GM12873 (cell line): ENCODE measurements around the gene C17orf78.

Experiments
- TF ChIP-seq, protein P1 (sequence below): IDR thresholded peaks from 2 replicates; pipeline ENCODE4 v1.5.1; 2012; ENCODE audit warnings: low read depth, mild to moderate bottlenecking, moderate library complexity, low read length, control low read depth; ENCODE audit not compliant: insufficient read depth; ENCODE audit errors: missing control alignments

C17orf78 gene

DNA sequence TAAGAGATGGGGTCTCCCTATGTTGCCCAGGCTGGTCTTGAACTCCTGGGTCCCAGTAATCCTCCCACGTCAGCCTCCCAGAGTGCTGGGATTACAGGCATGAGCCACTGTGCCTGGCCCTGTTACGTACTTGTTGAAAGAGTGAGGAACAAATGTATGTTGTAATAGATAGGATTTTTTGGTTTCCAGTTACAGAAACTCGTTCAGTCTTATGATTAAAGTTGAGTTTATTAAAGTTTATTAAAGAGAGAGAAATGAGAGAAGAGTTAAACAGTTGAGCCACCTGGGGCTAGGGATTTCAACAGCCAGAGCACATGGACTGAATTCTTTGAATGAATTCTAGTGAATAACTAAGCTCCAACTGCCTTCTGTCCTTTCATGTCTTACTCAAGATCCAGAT is 34.6 kb downstream of the C17orf78 start:
- TF ChIP-seq, protein P1, sequence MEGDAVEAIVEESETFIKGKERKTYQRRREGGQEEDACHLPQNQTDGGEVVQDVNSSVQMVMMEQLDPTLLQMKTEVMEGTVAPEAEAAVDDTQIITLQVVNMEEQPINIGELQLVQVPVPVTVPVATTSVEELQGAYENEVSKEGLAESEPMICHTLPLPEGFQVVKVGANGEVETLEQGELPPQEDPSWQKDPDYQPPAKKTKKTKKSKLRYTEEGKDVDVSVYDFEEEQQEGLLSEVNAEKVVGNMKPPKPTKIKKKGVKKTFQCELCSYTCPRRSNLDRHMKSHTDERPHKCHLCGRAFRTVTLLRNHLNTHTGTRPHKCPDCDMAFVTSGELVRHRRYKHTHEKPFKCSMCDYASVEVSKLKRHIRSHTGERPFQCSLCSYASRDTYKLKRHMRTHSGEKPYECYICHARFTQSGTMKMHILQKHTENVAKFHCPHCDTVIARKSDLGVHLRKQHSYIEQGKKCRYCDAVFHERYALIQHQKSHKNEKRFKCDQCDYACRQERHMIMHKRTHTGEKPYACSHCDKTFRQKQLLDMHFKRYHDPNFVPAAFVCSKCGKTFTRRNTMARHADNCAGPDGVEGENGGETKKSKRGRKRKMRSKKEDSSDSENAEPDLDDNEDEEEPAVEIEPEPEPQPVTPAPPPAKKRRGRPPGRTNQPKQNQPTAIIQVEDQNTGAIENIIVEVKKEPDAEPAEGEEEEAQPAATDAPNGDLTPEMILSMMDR: no peak

GRCh38 chr17:37413875-37414519 is 38.2 kb downstream of the C17orf78 start:
- TF ChIP-seq, protein P1: no peak

- TF ChIP-seq, protein P1: no peak
Observed at GRCh38 chr17:37417852-37418251, 42.1 kb downstream of the C17orf78 start.

GRCh38 chr17:37422971-37423625 is 47.3 kb downstream of the C17orf78 start:
- TF ChIP-seq, protein P1: no peak

DNA sequence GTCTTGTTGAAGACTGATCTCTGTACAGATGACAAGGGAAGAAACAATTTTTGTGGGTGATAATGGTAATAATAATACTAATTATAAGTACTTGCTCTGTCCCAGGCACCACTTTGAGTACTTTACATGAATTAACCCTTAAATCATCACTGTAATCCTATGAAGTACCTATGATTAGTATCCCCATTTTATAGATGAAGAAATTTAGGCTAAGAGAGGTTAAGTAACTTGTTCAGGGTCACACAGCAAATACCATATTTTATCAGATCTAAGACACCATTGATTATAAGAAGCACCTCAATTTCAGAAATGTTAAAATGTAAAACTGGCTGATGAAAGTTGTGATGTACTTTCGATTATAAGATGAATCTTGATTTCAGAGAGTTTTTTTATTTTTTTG is 49.5 kb downstream of the C17orf78 start:
- TF ChIP-seq, protein P1: no peak

DNA sequence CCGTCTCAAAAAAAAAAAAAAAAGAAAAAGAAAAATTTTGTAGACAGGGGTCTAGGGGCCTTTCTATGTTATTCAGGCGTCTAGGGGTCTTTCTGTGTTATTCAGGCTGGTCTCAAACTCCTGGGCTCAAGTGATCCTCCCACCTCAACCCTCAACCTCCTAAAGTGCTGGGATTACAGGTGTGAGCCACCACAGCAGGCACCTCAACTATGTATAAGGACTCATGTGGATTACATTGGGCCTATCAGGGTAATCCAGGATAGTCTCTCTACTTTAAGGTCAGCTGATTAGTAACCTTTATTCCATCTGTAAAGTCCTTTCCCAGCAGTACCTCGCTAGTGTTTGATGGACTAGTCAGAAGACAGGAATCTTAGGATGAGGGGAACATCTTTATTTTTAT is 53.3 kb downstream of the C17orf78 start:
- TF ChIP-seq, protein P1: no peak

DNA sequence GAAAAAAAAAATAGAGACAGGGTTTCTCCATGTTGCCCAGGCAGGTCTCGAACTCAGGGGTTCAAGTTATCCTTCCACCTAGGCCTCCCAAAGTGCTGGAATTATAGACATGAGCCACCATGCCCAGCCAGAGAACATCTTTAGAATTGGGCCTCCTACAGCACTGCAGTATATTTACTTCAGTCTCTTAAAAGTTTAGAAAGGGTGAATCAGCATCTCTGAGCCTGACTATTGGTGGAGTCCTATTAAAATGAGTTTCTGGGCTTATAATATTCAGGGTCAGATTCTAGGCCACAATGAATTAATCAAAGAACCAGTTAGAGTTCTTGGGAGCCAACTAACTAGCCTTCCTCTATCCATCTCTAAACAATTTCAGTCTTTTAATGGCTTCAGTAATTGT is 53.7 kb downstream of the C17orf78 start:
- TF ChIP-seq, protein P1: no peak
